Stimulated activated CD4-positive, alpha-beta T cell treated with anti-CD3 and anti-CD28 coated beads, TNF-alpha, amount 100 ng/mL, for 4 hours (primary cell): ENCODE results near the gene RAB25.

Source experiments
- DNase-seq, 3 experiments: peaks; one replicate each; pipeline ENCODE4 v3.0.0-alpha.2; 2020; ENCODE audit warnings: low read depth in 3 of 3

The RAB25 gene

GRCh38 chr1:156117414-156118176 is 56.6 kb downstream of the RAB25 start:
- DNase-seq: no peak

GRCh38 chr1:156118177-156118868 is 57.4 kb downstream of the RAB25 start:
- no peak for DNase-seq

GRCh38 chr1:156119503-156120209 is 58.7 kb downstream of the RAB25 start:
- DNase-seq: no peak
